ENCODE measurements around the gene C19orf38. TPM values are rescaled to one million over a fixed set of nuclear protein-coding genes. Genes with fewer than 3 reads are reported as not detected.
"Not testable (repeated sequence)": the region's sequence is repeated elsewhere in the genome, so short reads cannot be mapped to it uniquely, and the experiment has no call there.

C19orf38 gene
- polyA plus RNA-seq, 1 donor: 2.7 TPM

DNA sequence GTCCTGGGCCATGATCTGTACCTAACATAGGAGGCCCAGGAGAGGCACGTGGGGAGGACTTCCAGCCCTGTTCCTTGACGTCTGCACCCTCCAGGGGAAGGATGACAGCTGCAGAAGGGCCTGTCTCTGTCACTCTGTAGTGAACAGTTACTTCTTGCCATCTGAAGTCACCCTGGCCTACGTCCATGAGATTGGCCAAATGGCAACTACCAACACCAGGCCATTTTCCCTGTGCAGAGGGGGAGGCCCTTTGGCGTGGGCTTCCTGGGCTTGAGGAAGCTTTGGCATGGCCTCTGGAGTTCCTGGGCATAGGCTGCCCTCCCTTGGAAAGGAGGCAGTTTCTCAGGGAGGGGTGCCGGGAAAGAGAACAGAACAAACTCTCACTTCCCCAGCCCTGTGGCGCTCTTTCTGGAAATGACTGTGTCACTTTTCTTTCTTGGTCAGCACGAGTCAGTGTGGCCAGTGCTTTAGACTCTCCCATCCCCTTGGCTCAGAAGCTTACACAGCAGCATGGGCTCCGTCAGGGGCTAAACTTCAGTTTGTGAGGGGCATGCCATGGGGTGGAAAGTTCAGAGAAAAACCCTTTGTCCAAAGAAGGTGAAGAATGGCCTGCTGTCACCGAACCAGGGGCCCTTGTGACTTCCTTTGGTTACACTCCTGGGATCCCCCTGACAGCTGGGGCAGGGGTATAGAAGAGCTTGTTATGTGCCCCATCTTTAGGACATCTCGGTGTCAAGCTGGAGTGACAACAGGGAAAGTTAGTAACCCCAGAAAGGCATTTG lies 28.4 kb downstream of the C19orf38 start:
- Histone ChIP-seq H3K4me3 (ENCODE audit: low read length) (no peak overlapping the region), H3K36me3 (ENCODE audit: control insufficient read depth, insufficient read depth, low read length) (peaks cover 6% of the 10 kb centered on the region), H3K4me1 (ENCODE audit: control insufficient read depth, insufficient read depth, low read length) (peaks cover 8% of the 10 kb centered on the region), H3K9me3 (ENCODE audit: control insufficient read depth, low read depth, low read length) (no peaks in the 10 kb centered on the region), H3K27ac (ENCODE audit: low read length) (no peak overlapping the region), H3K27me3 (ENCODE audit: control insufficient read depth, insufficient read depth, low read length) (no peaks in the 10 kb centered on the region)
- no peak for DNase-seq
- WGBS (ENCODE audit: insufficient coverage, low lambda C conversion rate): no CpG with 5 or more reads among the region's 10 CpGs

DNA sequence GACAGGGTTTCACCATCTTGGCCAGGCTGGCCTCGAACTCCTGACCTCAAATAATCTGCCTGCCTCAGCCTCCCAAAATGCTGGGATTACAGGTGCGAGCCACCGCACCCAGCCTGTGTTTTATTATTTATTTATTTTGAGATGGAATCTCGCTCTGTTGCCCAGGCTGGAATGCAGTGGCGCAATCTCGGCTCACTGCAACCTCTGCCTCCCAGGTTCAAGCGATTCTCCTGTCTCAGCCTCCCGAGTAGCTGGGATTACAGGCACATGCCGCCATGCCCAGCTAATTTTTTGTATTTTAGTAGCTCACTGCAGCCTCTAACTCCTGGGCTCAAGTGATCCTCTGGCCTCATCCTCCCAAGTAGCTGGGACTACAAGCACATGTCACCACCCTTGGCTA lies 29.4 kb downstream of the C19orf38 start:
- H3K4me1 ChIP-seq (ENCODE audit: control insufficient read depth, insufficient read depth, low read length); DNase-seq; H3K9me3 ChIP-seq (ENCODE audit: control insufficient read depth, low read depth, low read length); H3K27ac ChIP-seq (ENCODE audit: low read length); H3K4me3 ChIP-seq (ENCODE audit: low read length); H3K36me3 ChIP-seq (ENCODE audit: control insufficient read depth, insufficient read depth, low read length); H3K27me3 ChIP-seq (ENCODE audit: control insufficient read depth, insufficient read depth, low read length): not testable (repeated sequence)
- 90% methylated on average over 2 of the region's 9 CpGs for WGBS (ENCODE audit: insufficient coverage, low lambda C conversion rate)

DNA sequence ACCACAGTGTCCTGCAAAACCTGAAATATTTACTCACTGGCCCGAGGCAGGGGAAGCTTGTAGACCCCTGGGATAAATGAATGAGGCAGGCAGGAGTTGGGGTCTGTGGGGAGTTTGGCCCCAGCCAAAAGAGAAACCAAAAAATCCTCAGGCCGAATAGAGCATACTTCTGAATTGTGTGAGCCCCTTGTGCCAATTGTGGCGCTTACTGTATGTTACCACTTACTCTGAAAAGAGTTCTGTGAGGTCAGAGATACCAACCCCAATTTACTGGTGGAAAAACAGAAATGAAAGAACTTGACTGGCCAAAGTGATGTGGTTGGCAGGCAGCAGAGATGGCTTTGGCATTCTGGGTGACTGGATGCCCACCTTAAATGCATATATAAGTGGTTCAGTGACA lies 30.0 kb downstream of the C19orf38 start:
- no CpG with 5 or more reads among the region's 3 CpGs for WGBS (ENCODE audit: insufficient coverage, low lambda C conversion rate)
- DNase-seq: no peak
- no peaks in the 10 kb centered on the region for H3K27me3 ChIP-seq (ENCODE audit: control insufficient read depth, insufficient read depth, low read length)
- no peaks in the 10 kb centered on the region for H3K9me3 ChIP-seq (ENCODE audit: control insufficient read depth, low read depth, low read length)
- H3K36me3 ChIP-seq (ENCODE audit: control insufficient read depth, insufficient read depth, low read length): peaks cover 11% of the 10 kb centered on the region
- peaks cover 8% of the 10 kb centered on the region for H3K4me1 ChIP-seq (ENCODE audit: control insufficient read depth, insufficient read depth, low read length)
- H3K4me3 ChIP-seq (ENCODE audit: low read length): no peak overlapping the region
- no peak overlapping the region for H3K27ac ChIP-seq (ENCODE audit: low read length)

DNA sequence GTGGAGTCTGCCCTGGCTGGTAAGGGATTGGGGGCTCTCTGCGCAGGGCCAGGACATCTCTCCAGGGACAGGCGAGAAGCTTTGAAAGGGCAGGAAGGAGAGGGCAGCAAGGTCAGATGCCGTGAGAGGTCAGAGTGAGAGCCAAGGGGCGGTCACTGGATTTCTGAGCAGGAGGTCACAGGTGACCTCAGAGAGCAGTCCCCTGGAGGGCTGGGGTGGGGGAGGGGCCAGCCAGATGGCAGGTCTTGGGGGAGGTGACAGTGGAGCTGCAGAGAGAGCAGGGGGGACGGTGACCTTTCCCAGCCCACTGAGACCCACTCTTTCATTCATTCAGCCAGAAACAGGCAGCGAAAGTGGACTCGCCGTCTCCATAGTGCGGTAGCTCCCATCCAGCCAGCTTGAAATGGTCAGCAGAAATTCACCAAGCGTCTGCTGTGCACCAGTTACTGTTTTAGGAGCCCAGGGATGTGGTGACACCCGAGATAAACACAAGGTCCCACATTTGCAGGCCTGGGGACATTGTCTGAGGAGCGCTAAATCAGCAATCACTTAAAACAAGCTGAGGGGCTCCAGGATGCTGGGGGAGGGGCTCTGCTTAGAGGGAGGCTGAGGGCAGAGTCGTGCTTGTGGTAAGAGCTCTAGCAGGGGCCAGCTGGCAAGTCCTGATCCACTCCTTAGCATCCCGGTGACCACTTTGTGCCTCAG lies 33.3 kb downstream of the C19orf38 start:
- peaks cover 8% of the 10 kb centered on the region for H3K36me3 ChIP-seq (ENCODE audit: control insufficient read depth, insufficient read depth, low read length)
- no peak for DNase-seq
- H3K27me3 ChIP-seq (ENCODE audit: control insufficient read depth, insufficient read depth, low read length): no peaks in the 10 kb centered on the region
- H3K4me3 ChIP-seq (ENCODE audit: low read length): no peak overlapping the region
- no peaks in the 10 kb centered on the region for H3K9me3 ChIP-seq (ENCODE audit: control insufficient read depth, low read depth, low read length)
- no CpG with 5 or more reads among the region's 14 CpGs for WGBS (ENCODE audit: insufficient coverage, low lambda C conversion rate)
- no peaks in the 10 kb centered on the region for H3K4me1 ChIP-seq (ENCODE audit: control insufficient read depth, insufficient read depth, low read length)
- H3K27ac ChIP-seq (ENCODE audit: low read length): no peak overlapping the region

DNA sequence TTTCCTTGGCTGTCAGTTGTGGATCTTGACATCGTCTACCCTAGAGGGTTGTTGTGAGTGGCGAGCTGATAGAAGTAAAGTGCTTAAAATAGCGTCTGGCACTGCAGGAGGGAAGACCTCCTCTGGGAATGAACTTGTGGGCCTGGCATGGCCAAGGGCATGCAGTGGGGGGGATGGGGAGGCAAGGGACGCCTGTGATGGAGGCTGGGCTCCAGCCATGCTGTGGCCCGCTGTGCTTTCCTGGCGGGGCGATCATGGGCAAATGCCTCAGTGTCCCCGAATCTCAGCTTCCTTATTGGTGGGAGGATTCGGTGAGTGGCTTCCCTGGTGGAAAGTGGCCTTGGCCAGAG lies 33.9 kb downstream of the C19orf38 start:
- no peaks in the 10 kb centered on the region for H3K27me3 ChIP-seq (ENCODE audit: control insufficient read depth, insufficient read depth, low read length)
- no peaks in the 10 kb centered on the region for H3K4me1 ChIP-seq (ENCODE audit: control insufficient read depth, insufficient read depth, low read length)
- no peak for DNase-seq
- no peak overlapping the region for H3K4me3 ChIP-seq (ENCODE audit: low read length)
- peaks cover 8% of the 10 kb centered on the region for H3K36me3 ChIP-seq (ENCODE audit: control insufficient read depth, insufficient read depth, low read length)
- no CpG with 5 or more reads among the region's 9 CpGs for WGBS (ENCODE audit: insufficient coverage, low lambda C conversion rate)
- no peaks in the 10 kb centered on the region for H3K9me3 ChIP-seq (ENCODE audit: control insufficient read depth, low read depth, low read length)
- no peak overlapping the region for H3K27ac ChIP-seq (ENCODE audit: low read length)

DNA sequence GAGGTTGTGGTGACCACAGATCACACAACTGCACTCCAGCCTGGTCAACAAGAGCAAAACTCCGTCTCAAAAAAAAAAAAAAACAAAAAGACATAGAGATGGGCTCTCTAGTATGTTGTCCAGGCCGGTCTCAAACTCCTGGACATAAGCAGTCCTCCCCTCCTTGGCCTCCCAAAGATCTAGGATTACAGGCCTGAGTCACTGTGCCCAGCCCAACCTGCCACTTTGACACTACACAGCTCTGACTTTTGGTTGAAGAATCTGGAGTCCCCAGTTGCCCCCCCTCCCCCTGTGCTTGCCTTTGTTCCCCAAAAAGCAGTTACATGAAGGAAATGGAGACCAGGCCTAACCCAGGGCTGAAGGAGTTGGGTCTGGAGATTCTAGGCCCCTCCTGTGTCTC lies 36.1 kb downstream of the C19orf38 start:
- no CpG with 5 or more reads among the region's 2 CpGs for WGBS (ENCODE audit: insufficient coverage, low lambda C conversion rate)

DNA sequence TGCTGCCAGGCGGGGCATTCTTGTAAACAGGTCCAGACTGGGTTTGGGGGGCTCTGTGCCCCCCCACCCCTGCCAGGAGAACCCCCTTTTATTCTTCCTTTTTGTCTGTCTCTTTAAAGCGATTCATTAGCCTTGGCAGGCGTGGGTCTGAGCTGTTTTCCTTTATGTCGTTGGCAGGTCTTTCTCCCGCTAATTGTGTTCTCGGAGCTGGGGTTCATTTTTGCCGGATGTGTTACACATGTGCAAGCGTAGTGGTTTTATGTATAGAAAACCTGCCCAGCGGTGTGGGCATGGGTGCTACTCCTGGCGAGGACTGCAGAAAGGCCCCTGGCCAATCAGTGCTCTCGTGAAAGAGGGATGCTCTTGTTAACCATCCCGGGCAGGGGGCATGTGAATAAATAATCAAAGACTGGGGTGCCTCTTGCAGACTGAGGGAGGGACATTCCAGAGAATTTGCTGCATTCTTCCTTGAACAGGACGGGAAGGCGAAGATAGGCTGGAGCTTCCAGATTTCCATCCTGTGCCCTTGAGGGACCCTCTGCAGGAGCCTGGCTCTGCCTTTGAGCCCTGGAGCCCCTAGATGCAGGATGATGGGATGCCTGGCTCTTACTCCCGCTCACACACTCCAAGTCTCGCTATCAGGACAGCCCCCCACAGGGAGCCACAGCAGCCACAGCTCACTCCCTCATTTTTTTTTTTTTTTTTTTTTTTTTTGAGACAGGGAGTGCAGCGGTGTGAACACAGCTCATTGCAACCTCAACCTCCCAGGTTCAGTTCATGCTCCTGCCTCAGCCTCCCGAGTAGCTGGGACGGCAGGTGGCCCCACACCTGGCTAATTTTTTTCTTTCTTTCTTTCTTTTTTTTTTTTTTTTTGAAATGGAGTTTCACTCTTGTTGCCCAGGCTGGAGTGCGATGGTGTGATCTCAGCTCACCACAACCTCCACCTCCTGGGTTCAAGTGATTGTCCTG lies 37.3 kb downstream of the C19orf38 start:
- no peak for DNase-seq
- no peak overlapping the region for H3K27ac ChIP-seq (ENCODE audit: low read length)
- no peak overlapping the region for H3K4me3 ChIP-seq (ENCODE audit: low read length)
- H3K27me3 ChIP-seq (ENCODE audit: control insufficient read depth, insufficient read depth, low read length): no peaks in the 10 kb centered on the region
- H3K4me1 ChIP-seq (ENCODE audit: control insufficient read depth, insufficient read depth, low read length): no peaks in the 10 kb centered on the region
- H3K36me3 ChIP-seq (ENCODE audit: control insufficient read depth, insufficient read depth, low read length): peaks cover 7% of the 10 kb centered on the region
- H3K9me3 ChIP-seq (ENCODE audit: control insufficient read depth, low read depth, low read length): no peaks in the 10 kb centered on the region
- WGBS (ENCODE audit: insufficient coverage, low lambda C conversion rate): no CpG with 5 or more reads among the region's 20 CpGs

More for the DNA sequence above, 36.1 kb downstream of the C19orf38 start:
- Histone ChIP-seq H3K27me3 (ENCODE audit: control insufficient read depth, insufficient read depth, low read length) (no peaks in the 10 kb centered on the region), H3K9me3 (ENCODE audit: control insufficient read depth, low read depth, low read length) (no peaks in the 10 kb centered on the region), H3K4me1 (ENCODE audit: control insufficient read depth, insufficient read depth, low read length) (no peaks in the 10 kb centered on the region), H3K36me3 (ENCODE audit: control insufficient read depth, insufficient read depth, low read length) (peaks cover 8% of the 10 kb centered on the region), H3K4me3 (ENCODE audit: low read length) (no peak overlapping the region), H3K27ac (ENCODE audit: low read length) (no peak overlapping the region)
- DNase-seq: no peak

DNA sequence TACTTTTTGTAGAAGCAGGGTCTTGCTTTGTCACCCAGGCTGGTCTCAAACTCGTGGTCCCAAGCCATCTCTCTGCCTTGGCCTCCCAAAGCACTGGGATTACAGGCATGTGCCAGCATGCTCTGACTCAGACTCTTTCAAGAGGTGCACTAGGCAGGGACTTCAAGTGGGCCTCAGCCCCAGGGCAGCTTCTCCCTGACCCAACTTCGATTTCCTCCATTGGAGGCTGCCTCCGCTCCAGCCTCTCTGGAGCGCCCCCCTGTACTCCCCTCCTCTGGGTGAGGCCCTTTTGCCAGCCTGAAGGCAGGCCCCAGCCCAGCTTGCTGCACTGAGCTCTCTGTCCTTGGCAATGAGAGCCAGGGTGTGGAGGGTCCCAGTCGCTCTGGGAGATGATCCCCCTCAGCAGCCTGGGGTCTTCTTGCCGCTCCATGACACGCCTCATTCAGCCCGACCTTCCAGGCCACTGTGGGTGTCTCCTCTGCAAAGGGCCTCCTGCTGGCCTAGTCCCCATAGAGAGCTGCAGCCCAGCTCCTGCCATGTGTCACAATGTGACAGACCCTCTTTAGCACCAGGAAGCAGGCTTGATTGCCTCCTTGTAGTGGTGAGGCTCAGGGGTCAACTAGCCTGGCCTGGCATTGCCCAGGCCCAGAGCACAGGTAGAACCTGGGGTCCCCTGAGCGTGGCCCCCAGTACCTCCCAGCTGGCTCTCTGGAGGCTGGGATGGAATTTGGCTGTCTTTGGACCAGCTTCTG lies 39.6 kb downstream of the C19orf38 start:
- no CpG with 5 or more reads among the region's 9 CpGs for WGBS (ENCODE audit: insufficient coverage, low lambda C conversion rate)
- peaks cover 12% of the 10 kb centered on the region for H3K4me1 ChIP-seq (ENCODE audit: control insufficient read depth, insufficient read depth, low read length)
- no peaks in the 10 kb centered on the region for H3K9me3 ChIP-seq (ENCODE audit: control insufficient read depth, low read depth, low read length)
- no peaks in the 10 kb centered on the region for H3K27me3 ChIP-seq (ENCODE audit: control insufficient read depth, insufficient read depth, low read length)
- no peak overlapping the region for H3K4me3 ChIP-seq (ENCODE audit: low read length)
- H3K36me3 ChIP-seq (ENCODE audit: control insufficient read depth, insufficient read depth, low read length): peaks cover 4% of the 10 kb centered on the region
- no peak for DNase-seq
- no peak overlapping the region for H3K27ac ChIP-seq (ENCODE audit: low read length)

DNA sequence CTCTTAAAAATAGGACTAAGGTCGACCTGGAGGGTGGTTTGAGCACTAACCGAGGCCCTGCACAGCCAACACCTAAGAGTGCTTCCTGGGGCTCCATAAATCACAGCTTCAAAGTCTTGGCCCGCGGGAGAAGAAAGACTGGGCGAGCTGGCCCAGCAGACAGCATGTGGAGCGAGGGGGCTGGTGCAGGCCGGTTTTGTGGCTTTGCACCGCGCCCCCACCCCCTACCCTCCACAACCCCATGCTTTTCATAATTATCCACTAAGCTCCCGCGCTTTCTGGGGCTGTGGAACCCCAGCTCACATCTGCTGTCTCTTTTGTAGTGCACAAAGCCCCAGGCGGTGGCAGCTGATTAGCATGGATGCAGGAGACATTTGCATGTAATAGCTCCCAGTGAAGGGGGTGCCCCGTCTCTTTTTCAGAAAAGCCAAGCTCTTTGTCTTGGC lies 40.2 kb downstream of the C19orf38 start:
- no peak overlapping the region for H3K27ac ChIP-seq (ENCODE audit: low read length)
- H3K4me1 ChIP-seq (ENCODE audit: control insufficient read depth, insufficient read depth, low read length): peaks cover 12% of the 10 kb centered on the region
- H3K27me3 ChIP-seq (ENCODE audit: control insufficient read depth, insufficient read depth, low read length): no peaks in the 10 kb centered on the region
- no CpG with 5 or more reads among the region's 13 CpGs for WGBS (ENCODE audit: insufficient coverage, low lambda C conversion rate)
- no peak overlapping the region for H3K4me3 ChIP-seq (ENCODE audit: low read length)
- no peaks in the 10 kb centered on the region for H3K36me3 ChIP-seq (ENCODE audit: control insufficient read depth, insufficient read depth, low read length)
- no peaks in the 10 kb centered on the region for H3K9me3 ChIP-seq (ENCODE audit: control insufficient read depth, low read depth, low read length)
- no peak for DNase-seq
